GM18498 (cell line): ENCODE data around the gene PLXNA3.

Experiments
- ATAC-seq: cut with Tn5 transposase; IDR thresholded peaks from one replicate; pipeline ENCODE4 v1.9.1; 2021; ENCODE audit warnings: mild to moderate bottlenecking, moderate library complexity; ENCODE audit not compliant: unreplicated experiment

The PLXNA3 gene

GRCh38 chrX:154476821-154477220, 18.7 kb downstream of the PLXNA3 start:
- no peak for ATAC-seq

- no peak for ATAC-seq
Observed at GRCh38 chrX:154477891-154478477, 19.9 kb downstream of the PLXNA3 start.

- ATAC-seq: peak; percentile 93
Observed at GRCh38 chrX:154478728-154479622, 20.9 kb downstream of the PLXNA3 start, which contains the start of gene LAGE3. Gene LAGE3 (minus strand): TSS chrX:154479281. CDS start chrX:154478915, 366 bp downstream.

GRCh38 chrX:154481195-154481594, 23.1 kb downstream of the PLXNA3 start:
- ATAC-seq: no peak

GRCh38 chrX:154481911-154482601, 24.0 kb downstream of the PLXNA3 start:
- ATAC-seq: no peak

DNA sequence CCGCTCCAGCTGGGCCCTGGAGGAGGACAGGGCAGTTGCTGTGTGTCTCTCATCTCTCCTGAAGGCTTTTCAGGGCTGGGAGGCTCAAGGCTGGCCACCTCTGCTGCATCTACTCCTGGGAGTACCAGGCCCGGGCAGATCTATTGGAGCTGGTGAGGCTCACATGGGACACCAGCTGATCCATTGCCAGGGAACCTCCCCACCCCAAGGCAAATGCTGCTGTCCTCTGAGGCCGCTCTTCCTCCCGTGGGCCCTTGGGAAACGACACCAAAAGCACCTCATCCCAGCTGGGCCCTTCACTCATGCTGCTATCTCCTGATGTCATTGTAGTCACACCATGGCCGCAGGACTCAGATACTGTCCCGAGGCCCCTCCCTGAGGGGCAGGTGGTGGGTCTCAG, 24.7 kb downstream of the PLXNA3 start:
- no peak for ATAC-seq

DNA sequence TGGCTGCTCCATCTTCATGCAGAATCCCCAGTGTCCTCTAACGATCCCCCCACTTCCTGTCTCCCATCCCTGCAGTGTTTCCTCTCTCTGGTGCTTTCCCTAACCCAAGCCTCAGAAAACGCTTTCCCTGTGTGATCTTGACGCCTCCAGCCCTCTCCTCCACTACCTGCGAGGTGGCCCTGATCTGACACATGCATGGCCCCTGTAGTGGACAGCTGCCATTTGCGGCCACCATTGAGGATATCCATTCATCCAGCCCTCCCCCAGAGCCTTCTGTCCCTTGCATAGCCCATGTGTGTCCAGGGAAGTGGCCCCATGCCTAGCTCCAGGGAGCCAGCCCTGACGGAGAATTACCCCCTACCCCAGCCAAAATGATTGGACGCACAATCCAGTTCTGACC, 25.2 kb downstream of the PLXNA3 start:
- ATAC-seq: no peak

GRCh38 chrX:154484255-154485149, 26.4 kb downstream of the PLXNA3 start:
- ATAC-seq: no peak

- no peak for ATAC-seq
Observed at GRCh38 chrX:154485150-154486051, 27.3 kb downstream of the PLXNA3 start.

GRCh38 chrX:154486052-154486395, 27.9 kb downstream of the PLXNA3 start:
- ATAC-seq: no peak

DNA sequence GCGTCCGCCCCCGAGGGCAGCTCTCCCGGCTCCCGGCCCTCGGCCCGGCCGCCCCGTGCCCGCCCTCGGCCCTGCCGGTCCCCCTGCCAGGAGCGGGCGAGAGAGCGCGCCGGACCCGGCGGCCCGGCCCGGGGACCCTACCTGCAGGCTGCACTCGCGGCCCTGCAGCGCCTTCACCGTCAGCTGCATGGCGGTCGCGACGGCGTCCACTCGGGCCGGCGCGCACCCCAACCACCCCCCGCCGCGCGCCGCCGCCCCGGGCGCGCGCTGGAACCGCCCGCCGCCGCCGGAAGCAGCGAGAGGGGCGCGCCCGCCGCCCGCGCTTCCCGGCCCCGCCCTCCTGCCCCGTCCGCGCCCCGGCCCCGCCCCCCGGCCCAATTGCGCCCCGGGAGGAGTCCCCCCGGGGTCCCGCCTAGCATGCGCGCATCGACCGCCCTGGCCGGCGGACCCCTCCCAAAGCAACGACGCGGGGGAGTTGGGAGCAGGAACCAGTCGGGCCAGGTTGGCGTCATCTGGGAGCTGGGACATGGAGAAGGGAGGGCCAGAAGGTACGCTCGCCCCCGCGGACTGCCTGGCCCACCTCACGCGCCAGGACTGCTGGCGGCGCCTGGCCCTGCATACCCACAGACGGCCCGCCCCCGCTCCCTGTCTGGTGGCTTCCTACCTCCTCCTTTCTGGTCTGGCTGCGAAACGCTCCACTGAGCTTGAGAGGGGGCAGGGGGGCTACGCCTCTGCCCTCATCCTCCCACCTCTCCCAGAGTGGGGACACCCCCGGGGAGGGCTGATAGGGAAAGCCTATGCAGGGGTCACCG, 28.5 kb downstream of the PLXNA3 start, which contains the start of gene UBL4A:
TSS of gene UBL4A (minus strand) at position 220 of the 812 bp plus-strand sequence. CDS start at position 189, 31 bp downstream.
- no peak for ATAC-seq

GRCh38 chrX:154487518-154488290, 29.6 kb downstream of the PLXNA3 start:
- no peak for ATAC-seq

DNA sequence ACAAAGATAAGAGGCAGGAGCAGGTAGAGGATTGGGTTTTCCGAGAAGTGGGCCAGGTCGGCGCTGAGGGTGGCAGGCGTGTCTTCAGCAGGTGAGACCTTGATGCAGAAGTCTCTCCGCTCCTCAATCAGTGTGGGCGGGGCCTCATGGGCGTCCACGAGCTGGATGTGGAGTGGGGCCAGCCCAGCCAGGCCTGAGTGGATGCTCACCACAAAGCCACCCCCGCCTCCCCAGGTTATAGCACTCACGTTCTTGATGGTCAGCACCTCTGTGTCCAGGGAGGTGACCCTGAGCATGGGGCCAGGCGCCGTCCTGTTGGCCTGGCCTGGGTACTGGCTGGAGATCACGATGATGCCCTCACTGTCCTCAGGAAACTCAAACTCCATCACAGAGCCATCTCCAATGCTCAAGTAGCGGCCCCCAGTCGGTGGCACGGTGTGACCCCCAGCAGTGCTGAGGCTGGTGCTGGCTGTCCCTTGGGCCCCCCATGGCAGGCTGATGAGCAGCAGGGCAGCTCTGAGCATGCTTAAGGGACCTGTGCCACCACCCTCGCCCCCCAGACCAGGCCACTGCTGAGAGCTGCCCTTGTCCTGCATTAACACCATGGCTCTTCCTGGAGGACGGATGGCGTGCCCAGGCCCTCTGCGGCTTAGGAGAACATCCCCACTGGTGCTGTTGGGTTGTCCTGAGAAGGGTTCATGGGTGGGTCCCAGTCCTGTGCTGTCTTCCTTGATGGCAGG, 30.4 kb downstream of the PLXNA3 start:
- ATAC-seq: no peak

GRCh38 chrX:154489182-154489581, 31.1 kb downstream of the PLXNA3 start:
- ATAC-seq: no peak

- ATAC-seq: peak; percentile 23
Observed at GRCh38 chrX:154490021-154490413, 31.9 kb downstream of the PLXNA3 start.

- peak; percentile 80 for ATAC-seq
Observed at GRCh38 chrX:154490414-154491083, 32.5 kb downstream of the PLXNA3 start, which contains the start of gene SLC10A3. Gene SLC10A3 (minus strand): TSS chrX:154490629. CDS start chrX:154488940, 1,689 bp downstream.

DNA sequence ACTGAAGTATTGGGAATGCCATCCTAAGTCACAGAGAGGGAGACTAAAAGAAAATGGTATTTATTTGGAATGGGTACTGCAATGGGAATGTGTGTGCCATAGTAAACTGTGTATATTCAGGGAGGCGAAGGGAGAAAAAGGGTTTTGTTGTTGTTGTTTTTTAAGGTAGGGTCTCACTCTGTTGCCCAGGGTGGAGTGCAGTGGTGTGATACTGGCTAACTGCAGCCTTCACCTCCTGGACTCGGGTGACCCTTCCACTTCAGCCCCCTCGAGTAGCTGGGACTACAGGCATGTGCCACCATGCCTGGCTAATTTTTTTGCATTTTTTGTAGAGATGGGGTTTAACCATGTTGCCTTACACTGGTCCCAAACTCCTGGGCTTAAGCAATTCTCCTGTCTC, 36.6 kb downstream of the PLXNA3 start:
- ATAC-seq: no peak
